ENCODE measurements around the gene NCOA1. TPM values are rescaled to one million over a fixed set of nuclear protein-coding genes. Genes with fewer than 3 reads are reported as not detected.

NCOA1 gene
- total and polyA plus RNA-seq, 10 of the 15 experiments (the other 5 are each of a cell fraction or from before 2014, with no cell fraction given) = 1.8 to 35.6 (median 6.1) TPM

DNA sequence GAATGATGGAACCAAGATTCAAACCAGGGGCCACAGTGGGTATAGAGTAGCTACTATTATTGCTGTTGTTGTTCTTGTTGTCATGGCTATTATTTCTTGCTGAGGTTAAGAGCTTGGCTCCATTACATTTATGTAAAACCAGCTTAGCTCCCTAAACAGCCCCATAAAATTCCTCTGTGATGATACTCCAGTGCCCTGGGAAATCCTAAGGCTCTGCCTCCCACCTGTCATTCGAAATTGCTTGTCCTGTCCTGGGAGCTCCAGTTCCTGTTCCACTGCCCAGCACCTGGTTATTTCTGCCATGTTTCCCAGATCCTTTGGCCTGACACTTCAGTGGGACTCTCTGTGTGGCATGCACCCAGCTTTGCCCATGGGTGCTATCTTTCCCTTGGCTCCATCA lies 27.8 kb upstream of the NCOA1 start:
- POLR2A ChIA-PET = no interaction called here
- DNase-seq (ENCODE audit: low read depth, low spot score) = no peak
- SMC1A ChIA-PET (ENCODE audit: uncharacterized antibody, unreplicated experiment) = interaction anchor here (1.8 kb wide), 1 partner anchor 10 kb away, joined by 5 read pairs; no protein-coding TSS in a partner anchor
- TF ChIP-seq SMAD5 (IDR thresholded peaks at IDR 0.05; ENCODE audit: low read depth) (no peak), TCF7 (IDR thresholded peaks at IDR 0.05; ENCODE audit: borderline replicate concordance) (no peak), MYB (IDR thresholded peaks at IDR 0.05; ENCODE audit: borderline replicate concordance, low read depth, low read length) (no peak), POLR2A (IDR thresholded peaks at IDR 0.05; ENCODE audit: low read depth, low read length) (no peak), CREM (IDR thresholded peaks at IDR 0.05; ENCODE audit: low read depth) (no peak), SIX5 (IDR thresholded peaks at IDR 0.05; ENCODE audit: low read depth, low read length, severe bottlenecking) (no peak), KLF5 (IDR thresholded peaks at IDR 0.05; ENCODE audit: partially characterized antibody) (no peak), ZBED1 (IDR thresholded peaks at IDR 0.05; ENCODE audit: borderline replicate concordance) (no peak), NR2C1 (IDR thresholded peaks at IDR 0.05) (no peak), IKZF2 (IDR thresholded peaks at IDR 0.05) (no peak)
- TF ChIP-seq, protein P1, sequence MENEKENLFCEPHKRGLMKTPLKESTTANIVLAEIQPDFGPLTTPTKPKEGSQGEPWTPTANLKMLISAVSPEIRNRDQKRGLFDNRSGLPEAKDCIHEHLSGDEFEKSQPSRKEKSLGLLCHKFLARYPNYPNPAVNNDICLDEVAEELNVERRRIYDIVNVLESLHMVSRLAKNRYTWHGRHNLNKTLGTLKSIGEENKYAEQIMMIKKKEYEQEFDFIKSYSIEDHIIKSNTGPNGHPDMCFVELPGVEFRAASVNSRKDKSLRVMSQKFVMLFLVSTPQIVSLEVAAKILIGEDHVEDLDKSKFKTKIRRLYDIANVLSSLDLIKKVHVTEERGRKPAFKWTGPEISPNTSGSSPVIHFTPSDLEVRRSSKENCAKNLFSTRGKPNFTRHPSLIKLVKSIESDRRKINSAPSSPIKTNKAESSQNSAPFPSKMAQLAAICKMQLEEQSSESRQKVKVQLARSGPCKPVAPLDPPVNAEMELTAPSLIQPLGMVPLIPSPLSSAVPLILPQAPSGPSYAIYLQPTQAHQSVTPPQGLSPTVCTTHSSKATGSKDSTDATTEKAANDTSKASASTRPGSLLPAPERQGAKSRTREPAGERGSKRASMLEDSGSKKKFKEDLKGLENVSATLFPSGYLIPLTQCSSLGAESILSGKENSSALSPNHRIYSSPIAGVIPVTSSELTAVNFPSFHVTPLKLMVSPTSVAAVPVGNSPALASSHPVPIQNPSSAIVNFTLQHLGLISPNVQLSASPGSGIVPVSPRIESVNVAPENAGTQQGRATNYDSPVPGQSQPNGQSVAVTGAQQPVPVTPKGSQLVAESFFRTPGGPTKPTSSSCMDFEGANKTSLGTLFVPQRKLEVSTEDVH (IDR thresholded peaks at IDR 0.05; ENCODE audit: low read depth, partially characterized antibody) = no peak
- TF ChIP-seq, protein P2, sequence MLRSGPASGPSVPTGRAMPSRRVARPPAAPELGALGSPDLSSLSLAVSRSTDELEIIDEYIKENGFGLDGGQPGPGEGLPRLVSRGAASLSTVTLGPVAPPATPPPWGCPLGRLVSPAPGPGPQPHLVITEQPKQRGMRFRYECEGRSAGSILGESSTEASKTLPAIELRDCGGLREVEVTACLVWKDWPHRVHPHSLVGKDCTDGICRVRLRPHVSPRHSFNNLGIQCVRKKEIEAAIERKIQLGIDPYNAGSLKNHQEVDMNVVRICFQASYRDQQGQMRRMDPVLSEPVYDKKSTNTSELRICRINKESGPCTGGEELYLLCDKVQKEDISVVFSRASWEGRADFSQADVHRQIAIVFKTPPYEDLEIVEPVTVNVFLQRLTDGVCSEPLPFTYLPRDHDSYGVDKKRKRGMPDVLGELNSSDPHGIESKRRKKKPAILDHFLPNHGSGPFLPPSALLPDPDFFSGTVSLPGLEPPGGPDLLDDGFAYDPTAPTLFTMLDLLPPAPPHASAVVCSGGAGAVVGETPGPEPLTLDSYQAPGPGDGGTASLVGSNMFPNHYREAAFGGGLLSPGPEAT (IDR thresholded peaks at IDR 0.05; ENCODE audit: low read depth) = no peak
- TF ChIP-seq, protein P3, sequence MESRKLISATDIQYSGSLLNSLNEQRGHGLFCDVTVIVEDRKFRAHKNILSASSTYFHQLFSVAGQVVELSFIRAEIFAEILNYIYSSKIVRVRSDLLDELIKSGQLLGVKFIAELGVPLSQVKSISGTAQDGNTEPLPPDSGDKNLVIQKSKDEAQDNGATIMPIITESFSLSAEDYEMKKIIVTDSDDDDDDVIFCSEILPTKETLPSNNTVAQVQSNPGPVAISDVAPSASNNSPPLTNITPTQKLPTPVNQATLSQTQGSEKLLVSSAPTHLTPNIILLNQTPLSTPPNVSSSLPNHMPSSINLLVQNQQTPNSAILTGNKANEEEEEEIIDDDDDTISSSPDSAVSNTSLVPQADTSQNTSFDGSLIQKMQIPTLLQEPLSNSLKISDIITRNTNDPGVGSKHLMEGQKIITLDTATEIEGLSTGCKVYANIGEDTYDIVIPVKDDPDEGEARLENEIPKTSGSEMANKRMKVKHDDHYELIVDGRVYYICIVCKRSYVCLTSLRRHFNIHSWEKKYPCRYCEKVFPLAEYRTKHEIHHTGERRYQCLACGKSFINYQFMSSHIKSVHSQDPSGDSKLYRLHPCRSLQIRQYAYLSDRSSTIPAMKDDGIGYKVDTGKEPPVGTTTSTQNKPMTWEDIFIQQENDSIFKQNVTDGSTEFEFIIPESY (IDR thresholded peaks at IDR 0.05) = no peak
- no TSS peak for BruUV-seq (replicated peaks)
- intact Hi-C loops (cut with micrococcal nuclease; ENCODE audit: unreplicated experiment) (no loop called here), in situ Hi-C loops (cut with MboI) (no loop called here)
- ATAC-seq = no peak
- no peak overlapping the region for H3K4me2 ChIP-seq (ENCODE audit: control insufficient read depth, insufficient read depth)
- no peaks in the 10 kb centered on the region for H3K79me2 ChIP-seq (ENCODE audit: control insufficient read depth, insufficient read depth, low read length)
- H3K4me1 ChIP-seq (ENCODE audit: control insufficient read depth, insufficient read depth, low read length) = no peaks in the 10 kb centered on the region
- no peaks in the 10 kb centered on the region for H3K27me3 ChIP-seq (replicated peaks in 1 of 2; ENCODE audit: control insufficient read depth in 2 of 2, insufficient read depth in 2 of 2, low read length in 1 of 2)
- H3K9me3 ChIP-seq (replicated peaks; ENCODE audit: control insufficient read depth, insufficient read depth, low read length) = no peaks in the 10 kb centered on the region
- WGBS (ENCODE audit: insufficient coverage, insufficient replicate concordance, low lambda C conversion rate, missing lambda C conversion rate) = 13% methylated on average over 1 of the region's 1 CpG
- H3K4me3 ChIP-seq = no peak overlapping the region
- H3K27ac ChIP-seq (ENCODE audit: control insufficient read depth, insufficient read depth) = no peak overlapping the region
- no peak overlapping the region for H3K9ac ChIP-seq (ENCODE audit: control insufficient read depth, insufficient read depth, low read length)
- RAD21 ChIA-PET (ENCODE audit: unreplicated experiment) = no interaction called here
- no peak overlapping the region for H2AFZ ChIP-seq (ENCODE audit: control insufficient read depth, low read depth, low read length)
- H3K36me3 ChIP-seq (ENCODE audit: control insufficient read depth in 2 of 2, insufficient read depth in 2 of 2, low read length in 1 of 2) = no peaks in the 10 kb centered on the region
- no peak for FAIRE-seq
- H4K20me1 ChIP-seq (ENCODE audit: control insufficient read depth, insufficient read depth) = no peaks in the 10 kb centered on the region
- CTCF ChIA-PET = interaction anchor here (0.7 kb wide), 1 partner anchor 152 kb away, joined by 3 read pairs; no protein-coding TSS in a partner anchor

Data from GM12878 (cell line).